H9 (cell line): ENCODE data around the gene SREBF1. TPM values are rescaled to one million over a fixed set of nuclear protein-coding genes. Genes with fewer than 3 reads are reported as not detected.

ENCODE experiments used
- DNase-seq: peaks from one replicate; pipeline ENCODE4 v3.0.0-alpha.2; 2017
- H2AFZ ChIP-seq: one replicate; pipeline ENCODE4 v1.6.1; 2013; ENCODE audit warnings: mild to moderate bottlenecking, low read length, control low read depth, moderate library complexity
- H2AK5ac ChIP-seq: 2 replicates; pipeline ENCODE4 v1.6.1; 2013; ENCODE audit warnings: low read length, control low read depth, mixed read lengths; ENCODE audit not compliant: insufficient read length
- H2BK120ac ChIP-seq: one replicate; pipeline ENCODE4 v1.6.1; 2013; ENCODE audit warnings: low read depth, mild to moderate bottlenecking, low read length, control low read depth, inconsistent platforms; ENCODE audit not compliant: poor library complexity, severe bottlenecking
- H2BK12ac ChIP-seq: 2 replicates; pipeline ENCODE4 v1.6.1; 2013; ENCODE audit warnings: low read length, control low read depth, mixed read lengths, low read depth; ENCODE audit not compliant: insufficient read length
- H2BK15ac ChIP-seq: 2 replicates; pipeline ENCODE4 v1.6.1; 2013; ENCODE audit warnings: low read depth, low read length, control low read depth
- H2BK20ac ChIP-seq: one replicate; pipeline ENCODE4 v1.6.1; 2013; ENCODE audit warnings: low read depth, mild to moderate bottlenecking, low read length, control low read depth, inconsistent platforms; ENCODE audit not compliant: poor library complexity, severe bottlenecking
- H2BK5ac ChIP-seq: 2 replicates; pipeline ENCODE4 v1.6.1; 2013; ENCODE audit warnings: low read length, control low read depth, mixed read lengths; ENCODE audit not compliant: insufficient read length
- H3K14ac ChIP-seq: 2 replicates; pipeline ENCODE4 v1.6.1; 2013; ENCODE audit warnings: low read length, control low read depth; ENCODE audit not compliant: insufficient read depth
- H3K18ac ChIP-seq: 2 replicates; pipeline ENCODE4 v1.6.1; 2013; ENCODE audit warnings: low read depth, mild to moderate bottlenecking, mixed read lengths, low read length, control low read depth; ENCODE audit not compliant: insufficient read length
- H3K23ac ChIP-seq: 2 replicates; pipeline ENCODE4 v1.6.1; 2013; ENCODE audit warnings: low read length, control low read depth, mixed read lengths, low read depth; ENCODE audit not compliant: insufficient read length
- H3K23me2 ChIP-seq: 2 replicates; pipeline ENCODE4 v1.6.1; 2013; ENCODE audit warnings: low read depth, mild to moderate bottlenecking, mixed read lengths, low read length, control low read depth; ENCODE audit not compliant: insufficient read length, poor library complexity, severe bottlenecking
- H3K27ac ChIP-seq: 2 replicates; pipeline ENCODE4 v1.5.1; 2013; ENCODE audit warnings: low read length, control low read depth, mixed read lengths, low read depth; ENCODE audit not compliant: insufficient read length
- H3K27me3 ChIP-seq: 2 replicates; pipeline ENCODE4 v1.6.1; 2013; ENCODE audit warnings: low read length, control low read depth, inconsistent platforms; ENCODE audit not compliant: insufficient read depth
- H3K4ac ChIP-seq: 2 replicates; pipeline ENCODE4 v1.6.1; 2013; ENCODE audit warnings: low read depth, mild to moderate bottlenecking, control low read depth, inconsistent platforms, low read length, moderate library complexity
- H3K4me1 ChIP-seq: 2 replicates; pipeline ENCODE4 v1.6.1; 2013; ENCODE audit warnings: low read length, control low read depth, inconsistent platforms; ENCODE audit not compliant: insufficient read depth
- H3K4me2 ChIP-seq: 2 replicates; pipeline ENCODE4 v1.6.1; 2013; ENCODE audit warnings: low read length, control low read depth, mixed read lengths; ENCODE audit not compliant: insufficient read length, insufficient read depth
- H3K56ac ChIP-seq: 2 replicates; pipeline ENCODE4 v1.6.1; 2013; ENCODE audit warnings: low read depth, mild to moderate bottlenecking, mixed read lengths, low read length, control low read depth; ENCODE audit not compliant: insufficient read length
- H3K79me1 ChIP-seq: 2 replicates; pipeline ENCODE4 v1.6.1; 2013; ENCODE audit warnings: low read depth, mild to moderate bottlenecking, moderate library complexity, low read length, control low read depth, inconsistent platforms; ENCODE audit not compliant: insufficient read depth, poor library complexity, severe bottlenecking
- H3K79me2 ChIP-seq: 2 replicates; pipeline ENCODE4 v1.6.1; 2013; ENCODE audit warnings: low read length, control low read depth, inconsistent platforms; ENCODE audit not compliant: insufficient read depth
- H3K9ac ChIP-seq: 2 replicates; pipeline ENCODE4 v1.6.1; 2013; ENCODE audit warnings: low read length, control low read depth, mixed read lengths; ENCODE audit not compliant: insufficient read length; ENCODE audit errors: extremely low read depth
- H3K9me3 ChIP-seq: one replicate; pipeline ENCODE4 v1.6.1; 2013; ENCODE audit warnings: low read depth, low read length, inconsistent platforms; ENCODE audit not compliant: control insufficient read depth
- H3T11ph ChIP-seq: one replicate; pipeline ENCODE4 v1.6.1; 2013; ENCODE audit warnings: mild to moderate bottlenecking, low read length, control low read depth, inconsistent platforms
- H4K20me1 ChIP-seq: one replicate; pipeline ENCODE4 v1.6.1; 2013; ENCODE audit not compliant: control insufficient read depth, insufficient read length, insufficient read depth
- H4K5ac ChIP-seq: 2 replicates; pipeline ENCODE4 v1.6.1; 2013; ENCODE audit warnings: low read depth, mild to moderate bottlenecking, mixed read lengths, low read length, control low read depth; ENCODE audit not compliant: insufficient read length
- H4K8ac ChIP-seq: replicated peaks from 2 replicates; pipeline ENCODE4 v1.6.1; 2013; ENCODE audit warnings: low read length, control low read depth, mixed read lengths, low read depth; ENCODE audit not compliant: insufficient read length
- H4K91ac ChIP-seq: 2 replicates; pipeline ENCODE4 v1.6.1; 2013; ENCODE audit warnings: low read depth, mild to moderate bottlenecking, moderate library complexity, mixed read lengths, low read length, control low read depth; ENCODE audit not compliant: insufficient read length
- H3K27ac Mint-ChIP-seq, 3 experiments: 2 replicates in 2 of 3; 3 replicates in 1 of 3; pipeline ENCODE4 v1.8.0; 2020 to 2021; ENCODE audit warnings: mixed read lengths in 3 of 3, mild to moderate bottlenecking in 1 of 3, moderate library complexity in 1 of 3
- H3K27me3 Mint-ChIP-seq: 2 replicates; pipeline ENCODE4 v1.8.0; 2021; ENCODE audit warnings: low read depth, mild to moderate bottlenecking, moderate library complexity, mixed read lengths
- H3K36me3 Mint-ChIP-seq, 3 experiments: 2 replicates in 2 of 3; 3 replicates in 1 of 3; pipeline ENCODE4 v1.8.0; 2020 to 2021; ENCODE audit warnings: low read depth in 3 of 3, mixed read lengths in 3 of 3; ENCODE audit not compliant: insufficient read depth in 1 of 3
- H3K4me1 Mint-ChIP-seq, 2 experiments: 2 replicates each; pipeline ENCODE4 v1.8.0; 2020; ENCODE audit warnings: mixed read lengths in 2 of 2
- H3K4me3 Mint-ChIP-seq, 2 experiments: 2 replicates in 1 of 2; 3 replicates in 1 of 2; pipeline ENCODE4 v1.8.0; 2020 to 2021; ENCODE audit warnings: mild to moderate bottlenecking in 2 of 2, mixed read lengths in 2 of 2, moderate library complexity in 1 of 2
- H3K9me3 Mint-ChIP-seq, 2 experiments: 2 replicates in 1 of 2; 3 replicates in 1 of 2; pipeline ENCODE4 v1.8.0; 2020; ENCODE audit warnings: mild to moderate bottlenecking in 2 of 2, mixed read lengths in 2 of 2, moderate library complexity in 1 of 2
- CTCF ChIP-seq: fragments of 200-600 bp; sonication (generic); conservative IDR thresholded peaks from 3 replicates; pipeline ENCODE4 v1.8.0; 2021; ENCODE audit warnings: antibody characterized with exemption, mild to moderate bottlenecking
- WGBS: extraction: QIAGEN DNeasy Blood & Tissue Kit; methylation state at CpG from one replicate; pipeline ENCODE4 v1.1.7; 2013; ENCODE audit warnings: missing lambda C conversion rate, low lambda C conversion rate, mixed read lengths; ENCODE audit not compliant: insufficient read length; ENCODE audit errors: extremely low coverage; 5-methylcytosine and 5-hydroxymethylcytosine counted together
- total RNA-seq: library from RNA; stranded (reverse); gene quantifications from 2 replicates; pipeline ENCODE4 v1.2.1, GENCODE V29; 2021

SREBF1 gene
- total RNA-seq, 1 experiment from 2014 or later, result 81.9 TPM

DNA sequence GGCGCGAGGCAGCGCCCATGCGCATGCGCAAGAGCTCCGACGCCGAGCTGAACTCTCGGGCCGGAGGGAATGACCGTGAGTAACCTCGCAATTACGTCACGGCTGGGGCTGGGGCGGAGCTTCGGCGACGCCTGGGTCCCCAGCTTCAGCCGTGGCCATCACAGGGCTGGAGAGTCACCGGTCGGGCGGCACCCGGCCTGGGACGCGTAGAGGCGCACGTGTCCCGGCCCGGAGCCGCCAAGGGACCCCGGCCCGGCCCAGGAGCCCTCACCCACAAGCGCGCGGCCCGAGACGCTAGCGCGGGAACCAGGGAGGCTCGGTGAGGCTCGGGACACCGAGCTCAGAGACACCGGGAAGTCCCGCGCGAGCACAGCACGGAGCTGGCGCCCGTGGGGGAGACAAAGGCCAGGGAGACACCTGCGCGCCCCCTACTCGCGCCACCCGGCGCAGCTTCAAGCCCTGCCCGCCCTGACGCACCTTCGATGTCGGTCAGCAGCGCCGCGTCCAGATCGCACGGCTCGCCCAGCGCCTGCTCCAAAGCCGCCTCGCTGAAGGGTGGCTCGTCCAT, 452 bp downstream of the SREBF1 start:
- H3K27ac Mint-ChIP-seq, result peak overlapping the region in 2 of 3 experiments; percentile 93 to 96; a peak in 3 of 7 replicates
- H3K4me2 ChIP-seq, result peak overlapping the region; percentile 44
- no peak overlapping the region for H3K23ac ChIP-seq
- no peaks in the 10 kb centered on the region; a peak in 3 of 5 replicates for H3K9me3 Mint-ChIP-seq
- no peak overlapping the region for H3K27ac ChIP-seq
- H4K91ac ChIP-seq, result peak overlapping the region; percentile 21
- H3K27me3 Mint-ChIP-seq, result peaks cover 2% of the 10 kb centered on the region; the same call in 1 of the 2 replicates
- H3K56ac ChIP-seq, result no peak overlapping the region
- no peak overlapping the region for H4K8ac ChIP-seq
- peaks cover 7 to 30% (median 29%) of the 10 kb centered on the region in 3 experiments for H3K36me3 Mint-ChIP-seq
- no peak overlapping the region for H2BK20ac ChIP-seq
- H3K4me3 Mint-ChIP-seq, result peak overlapping the region; percentile 76 to 87
- no peak overlapping the region for H2AK5ac ChIP-seq
- no peaks in the 10 kb centered on the region for H3K27me3 ChIP-seq
- H3T11ph ChIP-seq, result no peak overlapping the region
- no peak overlapping the region; the same call in 1 of the 2 replicates for H3K4ac ChIP-seq
- H2AFZ ChIP-seq, result no peak overlapping the region
- DNase-seq, result peak; percentile 98
- H2BK15ac ChIP-seq, result no peak overlapping the region
- H3K4me1 ChIP-seq, result peaks cover 16% of the 10 kb centered on the region
- peak overlapping the region; percentile 87 for H3K9ac ChIP-seq
- peaks cover 15% of the 10 kb centered on the region; the same call in 1 of the 2 replicates for H3K79me2 ChIP-seq
- no peaks in the 10 kb centered on the region for H3K79me1 ChIP-seq
- peak overlapping the region; percentile 96 for H3K18ac ChIP-seq
- H2BK12ac ChIP-seq, result no peak overlapping the region
- no peak overlapping the region for H2BK5ac ChIP-seq
- no CpG with 5 or more reads among the region's 69 CpGs for WGBS
- TF ChIP-seq CTCF, result no peak
- H4K5ac ChIP-seq, result no peak overlapping the region
- H4K20me1 ChIP-seq, result peaks cover 3% of the 10 kb centered on the region
- no peaks in the 10 kb centered on the region for H3K9me3 ChIP-seq
- peak overlapping the region; percentile 98 for H3K14ac ChIP-seq
- peaks cover 59 to 71% of the 10 kb centered on the region in 2 experiments for H3K4me1 Mint-ChIP-seq
- H3K23me2 ChIP-seq, result peaks cover 13% of the 10 kb centered on the region
- H2BK120ac ChIP-seq, result no peak overlapping the region
